NCI-H526 treated with DMSO at 0.1 percent for 48 hours (cell line): ENCODE results near the gene CELSR1.

ENCODE experiments used
- DNase-seq: peaks from one replicate; lab custom pipeline; 2025; lab: John Stamatoyannopoulos, UW

The CELSR1 gene

GRCh38 chr22:46442217-46442853, 95.1 kb downstream of the CELSR1 start:
- no peak for DNase-seq

- DNase-seq = no peak
Observed at GRCh38 chr22:46439576-46440465, 97.6 kb downstream of the CELSR1 start.

GRCh38 chr22:46439111-46439510, 98.3 kb downstream of the CELSR1 start:
- no peak for DNase-seq

GRCh38 chr22:46437671-46438440, 99.6 kb downstream of the CELSR1 start:
- no peak for DNase-seq

GRCh38 chr22:46436595-46437175, 100.7 kb downstream of the CELSR1 start:
- DNase-seq = no peak

GRCh38 chr22:46433318-46433717, 104.1 kb downstream of the CELSR1 start:
- DNase-seq = no peak

GRCh38 chr22:46432164-46433068, 105.0 kb downstream of the CELSR1 start:
- no peak for DNase-seq

GRCh38 chr22:46430961-46431838, 106.2 kb downstream of the CELSR1 start:
- no peak for DNase-seq

GRCh38 chr22:46429325-46429853, 108.0 kb downstream of the CELSR1 start:
- no peak for DNase-seq

- DNase-seq = no peak
Observed at GRCh38 chr22:46428602-46429324, 108.7 kb downstream of the CELSR1 start.

GRCh38 chr22:46428171-46428570, 109.2 kb downstream of the CELSR1 start:
- DNase-seq = no peak

GRCh38 chr22:46425016-46425415, 112.4 kb downstream of the CELSR1 start:
- DNase-seq = peak; percentile 46

GRCh38 chr22:46424496-46424895, 112.9 kb downstream of the CELSR1 start:
- DNase-seq = no peak

GRCh38 chr22:46422896-46423295, 114.5 kb downstream of the CELSR1 start:
- DNase-seq = no peak

- no peak for DNase-seq
Observed at GRCh38 chr22:46421267-46421666, 116.2 kb downstream of the CELSR1 start.

- no peak for DNase-seq
Observed at GRCh38 chr22:46419754-46420571, 117.5 kb downstream of the CELSR1 start.

- no peak for DNase-seq
Observed at GRCh38 chr22:46418827-46419226, 118.6 kb downstream of the CELSR1 start.

GRCh38 chr22:46417769-46418168, 119.7 kb downstream of the CELSR1 start:
- no peak for DNase-seq
